GM23338 (cell line): Measurements from ENCODE around the gene GC.
A peak's percentile ranks its signal among the peaks of the same experiment; 100 is the strongest.

Source experiments
- CREB1 ChIP-seq: fragments of 250-450 bp; sonication (Bioruptor Pico); IDR thresholded peaks from 2 replicates; pipeline ENCODE4 v1.5.0; 2020; ENCODE audit warnings: low read depth, mild to moderate bottlenecking, moderate library complexity
- EZH2 ChIP-seq: fragments of 200-600 bp; sonication (generic); IDR thresholded peaks from one replicate; pipeline ENCODE4 v1.8.0; 2017; ENCODE audit warnings: antibody characterized with exemption, mild to moderate bottlenecking, low read depth; ENCODE audit not compliant: unreplicated experiment
- NANOG ChIP-seq: IDR thresholded peaks from 2 replicates; pipeline ENCODE4 v1.6.1; 2016; ENCODE audit warnings: antibody characterized with exemption, borderline replicate concordance
- POLR2AphosphoS5 ChIP-seq: IDR thresholded peaks from 2 replicates; pipeline ENCODE4 v1.6.1; 2016; ENCODE audit warnings: antibody characterized with exemption, low read depth
- ZNF331 ChIP-seq: fragments of 250-450 bp; sonication (Bioruptor Pico); IDR thresholded peaks from 2 replicates; pipeline ENCODE4 v1.5.0; 2020; ENCODE audit warnings: low read depth, mild to moderate bottlenecking, moderate library complexity
- TF ChIP-seq, protein P1 (sequence below), 2 experiments: fragments of 200-600 bp in 1 of 2; sonication (generic) in 1 of 2; conservative IDR thresholded peaks; 2 replicates each; pipeline versions ENCODE4 v1.5.1 to v1.6.1; 2016 to 2017; ENCODE audit warnings: antibody characterized with exemption in 2 of 2, low read depth in 2 of 2, mild to moderate bottlenecking in 2 of 2, moderate library complexity in 1 of 2
- TF ChIP-seq, protein P2 (sequence below): IDR thresholded peaks from one replicate; pipeline ENCODE4 v1.6.1; 2018; ENCODE audit warnings: antibody characterized with exemption; ENCODE audit not compliant: unreplicated experiment

GRCh38 chr4:71772592-71772991 is 11.3 kb downstream of the GC start:
- no peak for TF ChIP-seq ZNF331 (CRISPR knock-in tag)
- TF ChIP-seq, protein P1, sequence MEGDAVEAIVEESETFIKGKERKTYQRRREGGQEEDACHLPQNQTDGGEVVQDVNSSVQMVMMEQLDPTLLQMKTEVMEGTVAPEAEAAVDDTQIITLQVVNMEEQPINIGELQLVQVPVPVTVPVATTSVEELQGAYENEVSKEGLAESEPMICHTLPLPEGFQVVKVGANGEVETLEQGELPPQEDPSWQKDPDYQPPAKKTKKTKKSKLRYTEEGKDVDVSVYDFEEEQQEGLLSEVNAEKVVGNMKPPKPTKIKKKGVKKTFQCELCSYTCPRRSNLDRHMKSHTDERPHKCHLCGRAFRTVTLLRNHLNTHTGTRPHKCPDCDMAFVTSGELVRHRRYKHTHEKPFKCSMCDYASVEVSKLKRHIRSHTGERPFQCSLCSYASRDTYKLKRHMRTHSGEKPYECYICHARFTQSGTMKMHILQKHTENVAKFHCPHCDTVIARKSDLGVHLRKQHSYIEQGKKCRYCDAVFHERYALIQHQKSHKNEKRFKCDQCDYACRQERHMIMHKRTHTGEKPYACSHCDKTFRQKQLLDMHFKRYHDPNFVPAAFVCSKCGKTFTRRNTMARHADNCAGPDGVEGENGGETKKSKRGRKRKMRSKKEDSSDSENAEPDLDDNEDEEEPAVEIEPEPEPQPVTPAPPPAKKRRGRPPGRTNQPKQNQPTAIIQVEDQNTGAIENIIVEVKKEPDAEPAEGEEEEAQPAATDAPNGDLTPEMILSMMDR (conservative IDR thresholded peaks at IDR 0.05; ENCODE audit: low read depth in 2 of 2), result peak; percentile 53 to 65
- no peak for TF ChIP-seq EZH2
- no peak for TF ChIP-seq POLR2AphosphoS5
- TF ChIP-seq, protein P2, sequence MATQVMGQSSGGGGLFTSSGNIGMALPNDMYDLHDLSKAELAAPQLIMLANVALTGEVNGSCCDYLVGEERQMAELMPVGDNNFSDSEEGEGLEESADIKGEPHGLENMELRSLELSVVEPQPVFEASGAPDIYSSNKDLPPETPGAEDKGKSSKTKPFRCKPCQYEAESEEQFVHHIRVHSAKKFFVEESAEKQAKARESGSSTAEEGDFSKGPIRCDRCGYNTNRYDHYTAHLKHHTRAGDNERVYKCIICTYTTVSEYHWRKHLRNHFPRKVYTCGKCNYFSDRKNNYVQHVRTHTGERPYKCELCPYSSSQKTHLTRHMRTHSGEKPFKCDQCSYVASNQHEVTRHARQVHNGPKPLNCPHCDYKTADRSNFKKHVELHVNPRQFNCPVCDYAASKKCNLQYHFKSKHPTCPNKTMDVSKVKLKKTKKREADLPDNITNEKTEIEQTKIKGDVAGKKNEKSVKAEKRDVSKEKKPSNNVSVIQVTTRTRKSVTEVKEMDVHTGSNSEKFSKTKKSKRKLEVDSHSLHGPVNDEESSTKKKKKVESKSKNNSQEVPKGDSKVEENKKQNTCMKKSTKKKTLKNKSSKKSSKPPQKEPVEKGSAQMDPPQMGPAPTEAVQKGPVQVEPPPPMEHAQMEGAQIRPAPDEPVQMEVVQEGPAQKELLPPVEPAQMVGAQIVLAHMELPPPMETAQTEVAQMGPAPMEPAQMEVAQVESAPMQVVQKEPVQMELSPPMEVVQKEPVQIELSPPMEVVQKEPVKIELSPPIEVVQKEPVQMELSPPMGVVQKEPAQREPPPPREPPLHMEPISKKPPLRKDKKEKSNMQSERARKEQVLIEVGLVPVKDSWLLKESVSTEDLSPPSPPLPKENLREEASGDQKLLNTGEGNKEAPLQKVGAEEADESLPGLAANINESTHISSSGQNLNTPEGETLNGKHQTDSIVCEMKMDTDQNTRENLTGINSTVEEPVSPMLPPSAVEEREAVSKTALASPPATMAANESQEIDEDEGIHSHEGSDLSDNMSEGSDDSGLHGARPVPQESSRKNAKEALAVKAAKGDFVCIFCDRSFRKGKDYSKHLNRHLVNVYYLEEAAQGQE, result no peak
- no peak for TF ChIP-seq NANOG
- TF ChIP-seq CREB1 (CRISPR knock-in tag), result no peak
